Measurements from ENCODE around the gene S100P.

DNA sequence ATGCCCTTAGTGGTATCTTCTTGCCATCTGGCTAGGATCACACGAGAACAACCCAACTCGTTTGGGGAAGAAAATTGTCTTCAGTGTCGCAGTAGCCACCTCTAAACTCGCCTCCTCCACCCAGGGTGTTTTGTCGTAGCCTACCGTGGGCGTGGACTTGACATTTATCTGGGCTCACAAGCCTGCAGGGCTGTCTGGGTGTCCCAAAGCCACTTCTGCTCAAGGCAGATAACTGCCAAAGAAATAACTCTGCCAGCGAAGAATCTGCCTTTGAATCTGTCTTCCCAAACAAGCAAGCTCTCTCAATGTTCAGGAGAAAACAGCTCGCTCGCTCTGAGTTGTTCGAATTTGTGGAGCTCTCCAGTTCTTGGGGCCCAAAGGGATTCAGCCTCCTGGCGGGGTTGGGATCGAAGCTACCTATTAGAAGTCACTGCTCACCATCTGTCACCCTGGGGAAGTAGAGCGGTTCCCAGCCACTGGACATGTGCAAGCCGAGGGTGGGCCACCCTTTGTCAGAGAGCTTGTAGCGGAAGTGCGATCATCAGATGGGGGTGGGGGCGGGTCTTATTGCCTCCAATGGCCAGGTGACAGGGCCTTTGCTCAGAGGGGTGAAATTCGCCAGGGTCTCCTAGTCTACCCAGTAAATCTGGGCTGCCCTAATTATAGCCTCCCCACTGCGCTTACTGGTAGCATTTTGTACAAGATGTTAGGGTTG is 37.1 kb downstream of the S100P start:
- TF ChIP-seq EZH2phosphoT487 (IDR thresholded peaks at IDR 0.05; ENCODE audit: insufficient read depth, low read depth) (no peak), EZH2 (IDR thresholded peaks at IDR 0.05; ENCODE audit: insufficient read depth, poor library complexity, severe bottlenecking) (no peak)

Data from GM23248 (cell line).